Measurements from ENCODE around the gene TIMP3.

DNA sequence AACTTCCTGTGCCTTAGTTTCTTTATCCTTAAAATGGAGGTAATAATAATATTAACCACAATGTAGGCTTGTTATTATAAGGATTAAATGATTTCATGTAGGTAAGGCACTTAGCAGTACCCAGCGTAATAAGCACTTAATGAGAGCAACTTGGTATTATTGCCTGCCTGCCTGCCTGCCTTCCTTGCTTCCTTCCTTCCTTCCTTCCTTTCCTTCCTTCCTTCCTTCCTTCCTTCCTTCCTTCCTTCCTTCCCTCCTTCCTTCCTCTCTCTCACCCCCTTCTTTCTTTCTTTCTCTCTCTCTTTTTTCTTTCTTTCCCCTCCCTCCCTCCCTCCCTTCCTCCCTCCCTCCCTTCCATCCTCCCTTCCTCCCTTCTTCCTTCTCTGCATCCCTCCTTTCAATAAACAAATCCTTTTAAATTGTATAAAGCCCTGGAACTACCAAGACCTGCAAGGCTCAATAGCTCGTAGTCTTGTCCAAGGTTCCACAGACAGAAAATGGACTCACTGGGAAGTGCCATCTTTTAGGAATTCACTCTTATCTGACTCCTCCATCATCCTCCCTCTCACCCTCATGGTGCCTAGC lies 20.7 kb upstream of the TIMP3 start:
- TF ChIP-seq, protein P1, sequence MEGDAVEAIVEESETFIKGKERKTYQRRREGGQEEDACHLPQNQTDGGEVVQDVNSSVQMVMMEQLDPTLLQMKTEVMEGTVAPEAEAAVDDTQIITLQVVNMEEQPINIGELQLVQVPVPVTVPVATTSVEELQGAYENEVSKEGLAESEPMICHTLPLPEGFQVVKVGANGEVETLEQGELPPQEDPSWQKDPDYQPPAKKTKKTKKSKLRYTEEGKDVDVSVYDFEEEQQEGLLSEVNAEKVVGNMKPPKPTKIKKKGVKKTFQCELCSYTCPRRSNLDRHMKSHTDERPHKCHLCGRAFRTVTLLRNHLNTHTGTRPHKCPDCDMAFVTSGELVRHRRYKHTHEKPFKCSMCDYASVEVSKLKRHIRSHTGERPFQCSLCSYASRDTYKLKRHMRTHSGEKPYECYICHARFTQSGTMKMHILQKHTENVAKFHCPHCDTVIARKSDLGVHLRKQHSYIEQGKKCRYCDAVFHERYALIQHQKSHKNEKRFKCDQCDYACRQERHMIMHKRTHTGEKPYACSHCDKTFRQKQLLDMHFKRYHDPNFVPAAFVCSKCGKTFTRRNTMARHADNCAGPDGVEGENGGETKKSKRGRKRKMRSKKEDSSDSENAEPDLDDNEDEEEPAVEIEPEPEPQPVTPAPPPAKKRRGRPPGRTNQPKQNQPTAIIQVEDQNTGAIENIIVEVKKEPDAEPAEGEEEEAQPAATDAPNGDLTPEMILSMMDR (IDR thresholded peaks at IDR 0.05), result no peak
- no peak for TF ChIP-seq POLR2A (IDR thresholded peaks at IDR 0.05)

Measured in tibial nerve (tissue), 3 donors.